DOHH2 (cell line): ENCODE results near the gene STIM2.

Source experiments
- CTCF ChIP-seq: fragments of 200-600 bp; sonication (generic); IDR thresholded peaks from one replicate; pipeline ENCODE4 v1.5.1; 2014; ENCODE audit warnings: antibody characterized with exemption, mild to moderate bottlenecking, low read depth, low read length; ENCODE audit not compliant: poor library complexity, severe bottlenecking
- EZH2phosphoT487 ChIP-seq: fragments of 200-600 bp; sonication (generic); IDR thresholded peaks from 2 replicates; pipeline ENCODE4 v1.6.1; 2017; ENCODE audit warnings: borderline replicate concordance, mild to moderate bottlenecking, antibody characterized with exemption, low read length, moderate library complexity, mixed read lengths

- TF ChIP-seq CTCF (no peak), EZH2phosphoT487 (no peak)
Measured at GRCh38 chr4:27016551-27016950, 155.9 kb downstream of the STIM2 start.
